MCF 10A (cell line): ENCODE measurements around the gene RGS10. TPM values are rescaled to one million over a fixed set of nuclear protein-coding genes. Genes with fewer than 3 reads are reported as not detected.

Source experiments
- Bru-seq: library from RNA; stranded (reverse); fragments of 400-500 nt; gene quantifications from one replicate; lab custom pipeline; 2021; lab: Mats Ljungman, UMichigan
- BruChase-seq, 2 experiments: library from RNA; stranded (reverse); fragments of 400-500 nt; gene quantifications; one replicate each; lab custom pipeline; 2021; lab: Mats Ljungman, UMichigan
- BruUV-seq: library from RNA; stranded (reverse); fragments of 400-500 nt; replicated peaks from 2 replicates; lab custom pipeline; 2021; lab: Mats Ljungman, UMichigan
- CTCF ChIA-PET: fragments of 300-600 bp; sonication (Branson Sonifier 250); formaldehyde crosslinking; extraction: SDS; loops from one replicate; lab custom pipeline; 2021; ENCODE audit warnings: antibody characterized with exemption, inconsistent platforms; lab: Yijun Ruan, JAX
- POLR2A ChIA-PET: fragments of 300-600, 350-650 bp; sonication (Branson Sonifier 250); formaldehyde crosslinking; extraction: SDS; loops from one replicate; lab custom pipeline; 2020; ENCODE audit warnings: antibody characterized with exemption, inconsistent platforms; lab: Yijun Ruan, JAX
- DNase-seq: peaks from one replicate; pipeline ENCODE4 v3.0.0-alpha.2; 2018; ENCODE audit not compliant: unreplicated experiment
- H3K27ac Mint-ChIP-seq: one replicate; pipeline ENCODE4 v1.8.0; 2022; ENCODE audit warnings: mild to moderate bottlenecking, low read depth, mixed read lengths; ENCODE audit not compliant: unreplicated experiment
- H3K27me3 Mint-ChIP-seq: one replicate; pipeline ENCODE4 v1.8.0; 2022; ENCODE audit warnings: mixed read lengths; ENCODE audit not compliant: insufficient read depth, unreplicated experiment
- H3K36me3 Mint-ChIP-seq: one replicate; pipeline ENCODE4 v1.8.0; 2022; ENCODE audit warnings: mild to moderate bottlenecking, moderate library complexity, mixed read lengths; ENCODE audit not compliant: insufficient read depth, unreplicated experiment
- H3K4me1 Mint-ChIP-seq: one replicate; pipeline ENCODE4 v1.8.0; 2022; ENCODE audit warnings: mixed read lengths; ENCODE audit not compliant: insufficient read depth, unreplicated experiment
- H3K4me3 Mint-ChIP-seq: one replicate; pipeline ENCODE4 v1.8.0; 2022; ENCODE audit warnings: mild to moderate bottlenecking, moderate library complexity, mixed read lengths; ENCODE audit not compliant: unreplicated experiment
- H3K9me3 Mint-ChIP-seq: one replicate; pipeline ENCODE4 v1.8.0; 2022; ENCODE audit warnings: mixed read lengths; ENCODE audit not compliant: unreplicated experiment
- intact Hi-C: fragments of 100-400 bp; cut with micrococcal nuclease; formaldehyde crosslinking; loops from 2 replicates; pipeline ENCODE4 v1.14.1; 2022
- long read RNA-seq: library from polyadenylated mRNA; stranded (forward); transcript quantifications from one replicate; pipeline ENCODE4 v2.0.0, GENCODE V29; 2022
- total RNA-seq: library from RNA; stranded (reverse); gene quantifications from 2 replicates; pipeline ENCODE4 v1.2.3, GENCODE V29; 2022
- TF ChIP-seq, protein P1 (sequence below): fragments of 200-600 bp; IDR thresholded peaks from one replicate; pipeline ENCODE4 v1.8.0; 2022; ENCODE audit warnings: antibody characterized with exemption, mild to moderate bottlenecking; ENCODE audit not compliant: unreplicated experiment

Gene RGS10, protein sequence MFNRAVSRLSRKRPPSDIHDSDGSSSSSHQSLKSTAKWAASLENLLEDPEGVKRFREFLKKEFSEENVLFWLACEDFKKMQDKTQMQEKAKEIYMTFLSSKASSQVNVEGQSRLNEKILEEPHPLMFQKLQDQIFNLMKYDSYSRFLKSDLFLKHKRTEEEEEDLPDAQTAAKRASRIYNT
- total RNA-seq (17.0 and 26.0 TPM in 2 replicates), Bru-seq, nascent RNA (percentile 41 among the genes with signal in this experiment), BruChase-seq, experiment 1, labeled RNA remaining after a 6-hour chase (percentile 43 among the genes with signal in this experiment), BruChase-seq, experiment 2, labeled RNA remaining after a 2-hour chase (percentile 41 among the genes with signal in this experiment)
- long read RNA-seq, transcript RGS10-202 (5 exons, 804 nt): major isoform, 15 of 18 reads
- long read RNA-seq, partial matches to known transcripts: 1 of 18 reads
- long read RNA-seq, other reads (novel, unspliced or antisense): 2 of 18 reads

DNA sequence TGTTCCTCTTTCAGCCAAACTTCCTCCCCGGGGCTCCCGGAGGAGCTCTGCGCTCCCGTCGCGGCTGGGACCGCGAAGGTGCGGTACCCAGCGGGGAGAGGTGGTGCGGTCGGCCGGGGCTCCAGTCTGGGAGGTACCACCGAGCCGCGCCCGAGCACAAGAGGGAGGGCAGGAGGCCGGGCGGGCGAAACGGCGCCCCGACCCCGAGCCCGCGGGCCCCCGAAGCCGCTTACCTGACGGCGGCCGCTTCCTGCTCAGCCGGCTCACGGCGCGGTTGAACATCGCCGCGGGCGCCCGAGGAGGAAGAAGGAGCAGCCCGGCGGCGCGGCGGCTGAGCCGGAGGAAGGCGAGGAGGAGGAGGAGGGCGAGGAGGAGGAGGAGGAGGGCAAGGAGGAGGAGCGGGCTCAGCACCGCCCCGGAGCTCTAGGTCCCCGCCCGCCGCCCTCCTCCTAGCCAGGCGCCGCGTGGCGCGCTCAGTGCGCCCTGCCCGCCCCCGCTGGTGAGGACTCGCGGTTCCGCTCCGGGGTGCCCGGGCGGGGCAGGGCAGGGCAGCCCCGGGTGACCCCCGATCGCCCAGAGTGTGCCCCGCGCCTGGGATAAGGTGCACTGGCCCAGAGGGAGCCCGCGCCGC, at the start of gene RGS10:
Gene RGS10, minus strand, starts transcription at position 363 of the 631 bp plus-strand sequence. Its CDS starts 81 bp downstream, at position 282.
- intact Hi-C loops: loop anchor here (5.0 kb wide), 2 partner anchors 55 to 335 kb away; partner anchors contain the start of genes GRK5 and TIAL1

DNA sequence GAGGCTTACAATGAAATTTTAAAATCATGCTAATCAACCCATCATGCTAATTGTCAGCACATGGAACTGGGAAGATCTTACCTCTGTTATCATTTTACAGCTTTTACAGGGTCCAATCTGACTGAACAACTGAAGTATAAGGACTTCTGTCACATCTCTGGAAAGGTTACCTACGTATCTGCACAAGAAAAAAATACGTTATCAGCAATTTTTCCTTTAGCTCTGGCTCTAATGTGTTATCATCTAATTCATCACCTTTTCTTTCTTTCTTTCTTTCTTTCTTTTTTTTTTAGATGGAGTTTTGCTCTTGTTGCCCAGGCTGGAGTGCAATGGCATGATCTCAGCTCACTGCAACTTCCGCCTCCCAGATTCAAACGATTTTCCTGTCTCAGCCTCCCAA, 45.6 kb upstream of the RGS10 start:
- no peak overlapping the region for H3K27ac Mint-ChIP-seq
- no peak overlapping the region for H3K4me3 Mint-ChIP-seq
- CTCF ChIA-PET: interaction anchor here (0.7 to 1.3 kb wide), 2 partner anchors 15 to 306 kb away, joined by 3 read pairs; no protein-coding TSS in a partner anchor
- POLR2A ChIA-PET: no interaction called here
- no peak for DNase-seq
- H3K9me3 Mint-ChIP-seq: no peaks in the 10 kb centered on the region
- H3K4me1 Mint-ChIP-seq: peaks cover 22% of the 10 kb centered on the region
- TF ChIP-seq, protein P1, sequence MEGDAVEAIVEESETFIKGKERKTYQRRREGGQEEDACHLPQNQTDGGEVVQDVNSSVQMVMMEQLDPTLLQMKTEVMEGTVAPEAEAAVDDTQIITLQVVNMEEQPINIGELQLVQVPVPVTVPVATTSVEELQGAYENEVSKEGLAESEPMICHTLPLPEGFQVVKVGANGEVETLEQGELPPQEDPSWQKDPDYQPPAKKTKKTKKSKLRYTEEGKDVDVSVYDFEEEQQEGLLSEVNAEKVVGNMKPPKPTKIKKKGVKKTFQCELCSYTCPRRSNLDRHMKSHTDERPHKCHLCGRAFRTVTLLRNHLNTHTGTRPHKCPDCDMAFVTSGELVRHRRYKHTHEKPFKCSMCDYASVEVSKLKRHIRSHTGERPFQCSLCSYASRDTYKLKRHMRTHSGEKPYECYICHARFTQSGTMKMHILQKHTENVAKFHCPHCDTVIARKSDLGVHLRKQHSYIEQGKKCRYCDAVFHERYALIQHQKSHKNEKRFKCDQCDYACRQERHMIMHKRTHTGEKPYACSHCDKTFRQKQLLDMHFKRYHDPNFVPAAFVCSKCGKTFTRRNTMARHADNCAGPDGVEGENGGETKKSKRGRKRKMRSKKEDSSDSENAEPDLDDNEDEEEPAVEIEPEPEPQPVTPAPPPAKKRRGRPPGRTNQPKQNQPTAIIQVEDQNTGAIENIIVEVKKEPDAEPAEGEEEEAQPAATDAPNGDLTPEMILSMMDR: no peak
- no peaks in the 10 kb centered on the region for H3K27me3 Mint-ChIP-seq
- BruUV-seq: no TSS peak
- H3K36me3 Mint-ChIP-seq: peaks cover 43% of the 10 kb centered on the region
- intact Hi-C loops: no loop called here

More for the DNA sequence above, at the start of gene RGS10:
- ChIA-PET CTCF (interaction anchor here (0.7 kb wide), 1 partner anchor 195 kb away, joined by 3 read pairs; no protein-coding TSS in a partner anchor), POLR2A (interaction anchor here (0.6 to 1.6 kb wide), 7 partner anchors 9 to 344 kb away, joined by 3 to 8 read pairs (median 4); no protein-coding TSS in a partner anchor)
- Mint-ChIP-seq H3K9me3 (no peaks in the 10 kb centered on the region), H3K36me3 (peaks cover 10% of the 10 kb centered on the region), H3K4me1 (peaks cover 37% of the 10 kb centered on the region), H3K27ac (peak within 1 kb of the TSS; percentile 62), H3K27me3 (no peaks in the 10 kb centered on the region), H3K4me3 (peak within 1 kb of the TSS; percentile 77)
- TF ChIP-seq, protein P1: no peak
- no TSS peak for BruUV-seq
- DNase-seq: peak; percentile 85

DNA sequence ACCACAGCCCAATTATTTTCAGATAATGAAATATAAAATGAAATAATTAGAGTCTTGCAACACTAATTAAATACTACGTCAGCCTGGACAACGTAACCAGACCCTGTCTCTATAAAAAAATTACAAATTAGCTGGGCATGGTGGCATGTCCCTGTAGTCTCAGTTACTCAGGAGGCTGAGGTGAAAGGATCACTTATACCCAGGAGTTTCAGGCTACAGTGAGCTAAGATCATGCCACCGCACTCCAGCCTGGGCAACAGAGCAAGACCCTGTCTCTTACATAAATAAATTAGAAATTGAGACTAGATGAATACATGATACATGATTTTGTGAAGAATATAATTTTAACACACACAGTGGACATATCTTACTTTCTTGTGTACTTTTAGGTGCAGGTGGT, 35.8 kb upstream of the RGS10 start:
- Mint-ChIP-seq H3K27ac (no peak overlapping the region), H3K27me3 (no peaks in the 10 kb centered on the region), H3K4me1 (peaks cover 17% of the 10 kb centered on the region), H3K36me3 (peaks cover 81% of the 10 kb centered on the region), H3K4me3 (no peak overlapping the region), H3K9me3 (no peaks in the 10 kb centered on the region)
- ChIA-PET CTCF (no interaction called here), POLR2A (no interaction called here)
- DNase-seq: no peak
- TF ChIP-seq, protein P1: no peak
- BruUV-seq: no TSS peak
- intact Hi-C loops: no loop called here

DNA sequence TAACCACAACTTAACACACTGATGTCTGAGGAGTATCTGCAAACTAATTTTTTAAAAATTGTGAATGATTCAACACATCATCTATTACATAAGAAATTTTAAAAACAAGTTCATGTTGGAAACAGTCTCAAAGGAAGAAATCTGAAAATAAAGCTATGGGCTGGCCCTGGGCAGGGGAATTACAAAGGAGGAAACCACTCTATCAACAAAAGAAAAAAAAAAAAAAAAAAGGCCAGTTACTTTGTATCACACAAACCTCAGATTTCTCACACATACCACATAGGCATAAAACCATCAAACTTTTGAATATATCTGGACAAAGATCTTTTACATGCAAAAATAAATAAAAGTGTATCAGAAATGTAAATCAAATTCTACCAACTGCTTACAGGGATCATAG, 33.5 kb upstream of the RGS10 start:
- TF ChIP-seq, protein P1: no peak
- CTCF ChIA-PET: no interaction called here
- no peaks in the 10 kb centered on the region for H3K9me3 Mint-ChIP-seq
- no peak for DNase-seq
- H3K36me3 Mint-ChIP-seq: peaks cover 85% of the 10 kb centered on the region
- POLR2A ChIA-PET: interaction anchor here (1.4 kb wide), 1 partner anchor 17 kb away, joined by 5 read pairs; no protein-coding TSS in a partner anchor
- H3K4me3 Mint-ChIP-seq: no peak overlapping the region
- no peaks in the 10 kb centered on the region for H3K27me3 Mint-ChIP-seq
- BruUV-seq: no TSS peak
- H3K4me1 Mint-ChIP-seq: peaks cover 9% of the 10 kb centered on the region
- H3K27ac Mint-ChIP-seq: no peak overlapping the region
- intact Hi-C loops: no loop called here
